Cardiac fibroblast (primary cell): Measurements from ENCODE around the gene PPP4C.
A peak's percentile ranks its signal among the peaks of the same experiment; 100 is the strongest.

Source experiments
- DNase-seq, 2 donors: peaks; one replicate each; pipeline versions ENCODE4 v3.0.0 to v3.0.0-alpha.2; 2010; ENCODE audit warnings: low read depth in 2 of 2
- H3K4me3 ChIP-seq, 2 donors: replicated peaks in 1 of 2; 1 replicate in 1 of 2; 2 replicates in 1 of 2; pipeline ENCODE4 v1.5.1; 2011; ENCODE audit warnings: low read depth in 2 of 2, low read length in 2 of 2, mild to moderate bottlenecking in 2 of 2, moderate library complexity in 1 of 2
- CTCF ChIP-seq: IDR thresholded peaks from one replicate; pipeline ENCODE4 v1.5.1; 2011; ENCODE audit warnings: low read depth, mild to moderate bottlenecking, low read length, inconsistent platforms

Gene PPP4C

GRCh38 chr16:30075503-30076275, at the start of gene PPP4C:
Gene PPP4C, plus strand, starts transcription at chr16:30075994. Its CDS starts 384 bp downstream, at chr16:30076378.
- TF ChIP-seq CTCF: no peak
- H3K4me3 ChIP-seq: peak within 1 kb of the TSS; percentile 93 to 96
- peak; percentile 90 to 91 for DNase-seq

GRCh38 chr16:30026449-30026848, 49.3 kb upstream of the PPP4C start:
- no peak for DNase-seq
- TF ChIP-seq CTCF: no peak
- no peak overlapping the region for H3K4me3 ChIP-seq

- no peak overlapping the region for H3K4me3 ChIP-seq
- DNase-seq: no peak
- TF ChIP-seq CTCF: no peak
Measured at GRCh38 chr16:30027588-30028437, 48.0 kb upstream of the PPP4C start.

GRCh38 chr16:30028438-30029076, 47.2 kb upstream of the PPP4C start:
- no peak for TF ChIP-seq CTCF
- DNase-seq: no peak
- H3K4me3 ChIP-seq: no peak overlapping the region

GRCh38 chr16:30030011-30030685, 45.6 kb upstream of the PPP4C start:
- TF ChIP-seq CTCF: no peak
- H3K4me3 ChIP-seq: no peak overlapping the region
- no peak for DNase-seq

- no peak within 1 kb of the TSS for H3K4me3 ChIP-seq
- no peak for DNase-seq
- TF ChIP-seq CTCF: no peak
Measured at GRCh38 chr16:30030841-30031413, 44.9 kb upstream of the PPP4C start, which contains the start of gene TLCD3B. Gene TLCD3B, minus strand, starts transcription at chr16:30031271. Its CDS starts 744 bp downstream, at chr16:30030527.
